Measurements from ENCODE around the gene TMEM187.

Gene TMEM187

DNA sequence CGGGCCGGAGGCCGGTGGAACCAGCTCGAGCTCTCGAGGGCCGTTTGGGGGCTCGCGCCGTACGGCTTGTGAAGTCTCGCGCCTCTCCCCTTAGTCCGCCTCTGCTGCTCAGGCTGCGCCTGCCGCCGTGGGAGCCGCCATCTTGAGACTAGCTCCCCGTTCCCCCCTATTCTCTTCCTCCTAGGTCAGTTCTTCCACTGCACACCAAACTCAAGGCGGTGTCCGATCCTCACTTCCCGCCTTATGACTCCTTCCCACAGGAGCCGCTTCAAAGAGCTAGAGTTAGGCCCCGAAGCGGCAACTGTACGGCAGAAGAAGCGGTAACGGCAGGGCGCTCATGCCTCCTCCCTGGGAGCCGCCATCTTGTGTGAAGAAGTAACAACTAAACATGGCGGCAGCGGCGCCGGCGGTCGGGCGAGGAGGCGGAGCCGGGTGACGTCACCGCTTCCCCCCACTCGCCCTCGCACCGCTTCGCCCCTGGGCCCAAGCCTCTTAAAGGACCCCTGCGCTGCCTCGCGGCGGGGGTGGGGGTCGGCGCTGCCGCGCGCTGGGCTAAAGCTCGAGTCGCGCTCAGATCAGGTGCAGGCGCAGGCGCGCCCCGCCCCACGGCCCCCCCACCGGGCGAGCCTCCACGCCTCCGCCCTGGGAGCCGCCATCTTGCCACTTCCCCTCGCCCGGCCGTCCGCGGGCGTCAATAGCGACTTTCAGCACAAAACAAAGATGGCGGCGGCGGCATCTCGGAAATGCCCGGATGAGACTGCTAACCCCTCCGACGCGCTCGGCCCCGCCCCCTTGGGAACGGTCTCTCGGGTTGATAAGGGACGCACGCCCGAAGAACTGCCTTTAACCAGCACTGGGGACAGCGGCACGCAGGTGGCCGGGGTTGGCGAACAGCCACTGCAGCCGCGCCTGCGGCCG is 845 bp upstream of the TMEM187 start, which contains the start of gene HCFC1:
Gene HCFC1, minus strand, starts transcription at position 369 of the 918 bp plus-strand sequence. CDS start 978 bp downstream, outside the sequence.
- TF ChIP-seq TAF1 (IDR thresholded peaks at IDR 0.05; ENCODE audit: borderline replicate concordance, insufficient read depth, low read length) (peak; percentile 79; the same call in 1 of the 2 replicates), REST (IDR thresholded peaks at IDR 0.05; ENCODE audit: insufficient read depth in 1 of 2, low read depth in 2 of 2, low read length in 2 of 2) (peak in 1 of 2 experiments; percentile 74; a peak in 2 of 4 replicates), SIN3A (IDR thresholded peaks at IDR 0.05; ENCODE audit: borderline replicate concordance, insufficient read depth, low read length) (no peak), POLR2AphosphoS5 (IDR thresholded peaks at IDR 0.05; ENCODE audit: low read depth, low read length) (peak; percentile 52; the same call in 1 of the 2 replicates)

GRCh38 chrX:153973127-153974002 is 811 bp downstream of the TMEM187 start:
- TF ChIP-seq TAF1 (IDR thresholded peaks at IDR 0.05; ENCODE audit: borderline replicate concordance, insufficient read depth, low read length), result no peak
- no peak for TF ChIP-seq SIN3A (IDR thresholded peaks at IDR 0.05; ENCODE audit: borderline replicate concordance, insufficient read depth, low read length)
- TF ChIP-seq POLR2AphosphoS5 (IDR thresholded peaks at IDR 0.05; ENCODE audit: low read depth, low read length), result no peak
- TF ChIP-seq REST (IDR thresholded peaks at IDR 0.05; ENCODE audit: insufficient read depth in 1 of 2, low read depth in 2 of 2, low read length in 2 of 2), result no peak
- no peak for TF ChIP-seq FOXP2 (optimal IDR thresholded peaks at IDR 0.05; ENCODE audit: borderline replicate concordance, extremely low read depth, extremely low read length, insufficient read depth)

GRCh38 chrX:153974003-153974725 is 1.6 kb downstream of the TMEM187 start:
- TF ChIP-seq TAF1 (IDR thresholded peaks at IDR 0.05; ENCODE audit: borderline replicate concordance, insufficient read depth, low read length) (no peak), FOXP2 (optimal IDR thresholded peaks at IDR 0.05; ENCODE audit: borderline replicate concordance, extremely low read depth, extremely low read length, insufficient read depth) (no peak), SIN3A (IDR thresholded peaks at IDR 0.05; ENCODE audit: borderline replicate concordance, insufficient read depth, low read length) (no peak)

DNA sequence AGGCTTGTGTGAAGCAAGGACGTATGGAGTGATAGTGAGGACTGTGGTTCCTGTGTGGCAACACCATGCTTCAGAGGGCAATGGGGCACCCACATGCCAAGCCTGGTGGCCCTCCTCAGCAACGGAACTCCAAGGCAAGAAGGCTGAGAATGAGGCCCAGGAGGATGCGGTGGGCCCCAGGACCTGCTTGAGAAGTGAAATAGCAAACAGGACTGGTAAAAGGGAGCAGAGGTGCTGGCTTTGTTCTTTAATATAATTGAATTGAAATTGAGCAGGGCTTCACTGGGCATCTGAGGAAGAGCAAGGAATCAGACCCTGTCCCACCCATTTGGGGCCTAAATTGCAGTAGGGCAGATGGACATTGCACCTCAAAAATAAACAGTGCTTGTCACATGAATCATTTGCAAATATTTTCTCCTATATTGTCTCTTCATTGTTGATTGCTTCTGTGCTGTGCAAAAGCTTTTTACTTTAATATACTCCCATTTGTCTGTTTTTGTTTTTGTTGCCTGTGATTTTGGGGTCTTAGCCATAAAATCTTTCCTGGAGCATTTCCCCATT is 2.3 kb downstream of the TMEM187 start:
- no peak for TF ChIP-seq REST (IDR thresholded peaks at IDR 0.05; ENCODE audit: insufficient read depth in 1 of 2, low read depth in 2 of 2, low read length in 2 of 2)
- TF ChIP-seq FOXP2 (optimal IDR thresholded peaks at IDR 0.05; ENCODE audit: borderline replicate concordance, extremely low read depth, extremely low read length, insufficient read depth), result no peak
- no peak for TF ChIP-seq TAF1 (IDR thresholded peaks at IDR 0.05; ENCODE audit: borderline replicate concordance, insufficient read depth, low read length)
- no peak for TF ChIP-seq SIN3A (IDR thresholded peaks at IDR 0.05; ENCODE audit: borderline replicate concordance, insufficient read depth, low read length)
- TF ChIP-seq POLR2AphosphoS5 (IDR thresholded peaks at IDR 0.05; ENCODE audit: low read depth, low read length), result no peak

All from PFSK-1 (cell line).